ENCODE results near the gene CDH13.

CDH13 gene

GRCh38 chr16:83066011-83066410 lies 439.2 kb downstream of the CDH13 start:
- Histone ChIP-seq H3K36me3 (replicated peaks; ENCODE audit: insufficient read depth, low read length) (no peaks in the 10 kb centered on the region), H4K20me1 (ENCODE audit: insufficient read depth, low read length) (no peaks in the 10 kb centered on the region), H3K4me1 (ENCODE audit: low read length) (no peaks in the 10 kb centered on the region), H3K79me2 (ENCODE audit: low read length) (no peaks in the 10 kb centered on the region), H3K9me2 (replicated peaks; ENCODE audit: insufficient read depth, low read length) (no peaks in the 10 kb centered on the region), H3K4me2 (ENCODE audit: low read depth, low read length) (no peak overlapping the region), H3K27ac (ENCODE audit: low read length) (no peak overlapping the region), H3K27me3 (replicated peaks; ENCODE audit: insufficient read depth, low read length) (no peaks in the 10 kb centered on the region), H3F3A (ENCODE audit: insufficient read depth, low read length) (no peaks in the 10 kb centered on the region), H3K9me3 (replicated peaks; ENCODE audit: insufficient read depth, low read length) (no peaks in the 10 kb centered on the region), H2AFZ (ENCODE audit: low read length) (no peak overlapping the region), H3K9ac (ENCODE audit: low read length) (no peak overlapping the region), H3K4me3 (ENCODE audit: low read length) (no peak overlapping the region)
- TF ChIP-seq EZH2phosphoT487 (IDR thresholded peaks at IDR 0.05; ENCODE audit: low read length), result no peak
- TF ChIP-seq CTCF (IDR thresholded peaks at IDR 0.05; ENCODE audit: low read length), result no peak
- TF ChIP-seq EZH2 (optimal IDR thresholded peaks at IDR 0.05; ENCODE audit: low read depth, low read length), result no peak
- no peak for DNase-seq

GRCh38 chr16:83066881-83067280 lies 440.1 kb downstream of the CDH13 start:
- Histone ChIP-seq H3K9me2 (replicated peaks; ENCODE audit: insufficient read depth, low read length) (no peaks in the 10 kb centered on the region), H3K36me3 (replicated peaks; ENCODE audit: insufficient read depth, low read length) (no peaks in the 10 kb centered on the region), H3K79me2 (ENCODE audit: low read length) (no peaks in the 10 kb centered on the region), H4K20me1 (ENCODE audit: insufficient read depth, low read length) (no peaks in the 10 kb centered on the region), H3K4me1 (ENCODE audit: low read length) (no peaks in the 10 kb centered on the region), H3K9me3 (replicated peaks; ENCODE audit: insufficient read depth, low read length) (no peaks in the 10 kb centered on the region), H2AFZ (ENCODE audit: low read length) (no peak overlapping the region), H3K4me3 (ENCODE audit: low read length) (no peak overlapping the region), H3K9ac (ENCODE audit: low read length) (no peak overlapping the region), H3K4me2 (ENCODE audit: low read depth, low read length) (no peak overlapping the region), H3K27ac (ENCODE audit: low read length) (no peak overlapping the region), H3F3A (ENCODE audit: insufficient read depth, low read length) (no peaks in the 10 kb centered on the region), H3K27me3 (replicated peaks; ENCODE audit: insufficient read depth, low read length) (no peaks in the 10 kb centered on the region)
- TF ChIP-seq CTCF (IDR thresholded peaks at IDR 0.05; ENCODE audit: low read length) (no peak), EZH2phosphoT487 (IDR thresholded peaks at IDR 0.05; ENCODE audit: low read length) (no peak)
- DNase-seq, result no peak

- no peaks in the 10 kb centered on the region for H3K27me3 ChIP-seq (replicated peaks; ENCODE audit: insufficient read depth, low read length)
- no peaks in the 10 kb centered on the region for H3K79me2 ChIP-seq (ENCODE audit: low read length)
- H3K9ac ChIP-seq (ENCODE audit: low read length), result no peak overlapping the region
- H3K36me3 ChIP-seq (replicated peaks; ENCODE audit: insufficient read depth, low read length), result no peaks in the 10 kb centered on the region
- no peak overlapping the region for H2AFZ ChIP-seq (ENCODE audit: low read length)
- no peaks in the 10 kb centered on the region for H4K20me1 ChIP-seq (ENCODE audit: insufficient read depth, low read length)
- H3K27ac ChIP-seq (ENCODE audit: low read length), result no peak overlapping the region
- no peak overlapping the region for H3K4me2 ChIP-seq (ENCODE audit: low read depth, low read length)
- DNase-seq, result no peak
- H3K9me3 ChIP-seq (replicated peaks; ENCODE audit: insufficient read depth, low read length), result no peaks in the 10 kb centered on the region
- H3K4me1 ChIP-seq (ENCODE audit: low read length), result no peaks in the 10 kb centered on the region
- no peak overlapping the region for H3K4me3 ChIP-seq (ENCODE audit: low read length)
- H3K9me2 ChIP-seq (replicated peaks; ENCODE audit: insufficient read depth, low read length), result no peaks in the 10 kb centered on the region
- no peaks in the 10 kb centered on the region for H3F3A ChIP-seq (ENCODE audit: insufficient read depth, low read length)
- no peak for TF ChIP-seq CTCF (IDR thresholded peaks at IDR 0.05; ENCODE audit: low read length)
- TF ChIP-seq EZH2phosphoT487 (IDR thresholded peaks at IDR 0.05; ENCODE audit: low read length), result no peak
- no peak for TF ChIP-seq EZH2 (optimal IDR thresholded peaks at IDR 0.05; ENCODE audit: low read depth, low read length)
Measured at GRCh38 chr16:83068686-83069085, 441.9 kb downstream of the CDH13 start.
